ENCODE data around the gene PANX2. TPM values are rescaled to one million over a fixed set of nuclear protein-coding genes. Genes with fewer than 3 reads are reported as not detected.
A peak's percentile ranks its signal among the peaks of the same experiment; 100 is the strongest.

Gene PANX2
- total and polyA plus RNA-seq, 2 donors, result 0.09 to 1.6 TPM

- DNase-seq (ENCODE audit: low read depth in 6 of 9, low spot score in 9 of 9), result no peak
- no peaks in the 10 kb centered on the region for H3K4me1 ChIP-seq (ENCODE audit: control insufficient read depth in 2 of 2, insufficient read depth in 2 of 2, low read length in 2 of 2)
- no peak overlapping the region for H3K27ac ChIP-seq (ENCODE audit: low read depth in 1 of 2, low read length in 1 of 2)
- peaks cover 0 to 2% of the 10 kb centered on the region in 2 donors for H3K9me3 ChIP-seq (ENCODE audit: control insufficient read depth in 2 of 2, insufficient read depth in 1 of 2, low read length in 1 of 2)
- H3K4me3 ChIP-seq (ENCODE audit: low read length in 2 of 2), result no peak overlapping the region
- H3K36me3 ChIP-seq (ENCODE audit: control insufficient read depth in 2 of 2, insufficient read depth in 2 of 2, low read length in 1 of 2), result peaks cover 66% of the 10 kb centered on the region in 2 donors
- H3K27me3 ChIP-seq (ENCODE audit: control insufficient read depth in 2 of 2, insufficient read depth in 1 of 2, low read length in 1 of 2), result no peaks in the 10 kb centered on the region
- 96% methylated on average over 22 of the region's 22 CpGs for WGBS
Measured at GRCh38 chr22:50208430-50208938, 38.0 kb downstream of the PANX2 start.

DNA sequence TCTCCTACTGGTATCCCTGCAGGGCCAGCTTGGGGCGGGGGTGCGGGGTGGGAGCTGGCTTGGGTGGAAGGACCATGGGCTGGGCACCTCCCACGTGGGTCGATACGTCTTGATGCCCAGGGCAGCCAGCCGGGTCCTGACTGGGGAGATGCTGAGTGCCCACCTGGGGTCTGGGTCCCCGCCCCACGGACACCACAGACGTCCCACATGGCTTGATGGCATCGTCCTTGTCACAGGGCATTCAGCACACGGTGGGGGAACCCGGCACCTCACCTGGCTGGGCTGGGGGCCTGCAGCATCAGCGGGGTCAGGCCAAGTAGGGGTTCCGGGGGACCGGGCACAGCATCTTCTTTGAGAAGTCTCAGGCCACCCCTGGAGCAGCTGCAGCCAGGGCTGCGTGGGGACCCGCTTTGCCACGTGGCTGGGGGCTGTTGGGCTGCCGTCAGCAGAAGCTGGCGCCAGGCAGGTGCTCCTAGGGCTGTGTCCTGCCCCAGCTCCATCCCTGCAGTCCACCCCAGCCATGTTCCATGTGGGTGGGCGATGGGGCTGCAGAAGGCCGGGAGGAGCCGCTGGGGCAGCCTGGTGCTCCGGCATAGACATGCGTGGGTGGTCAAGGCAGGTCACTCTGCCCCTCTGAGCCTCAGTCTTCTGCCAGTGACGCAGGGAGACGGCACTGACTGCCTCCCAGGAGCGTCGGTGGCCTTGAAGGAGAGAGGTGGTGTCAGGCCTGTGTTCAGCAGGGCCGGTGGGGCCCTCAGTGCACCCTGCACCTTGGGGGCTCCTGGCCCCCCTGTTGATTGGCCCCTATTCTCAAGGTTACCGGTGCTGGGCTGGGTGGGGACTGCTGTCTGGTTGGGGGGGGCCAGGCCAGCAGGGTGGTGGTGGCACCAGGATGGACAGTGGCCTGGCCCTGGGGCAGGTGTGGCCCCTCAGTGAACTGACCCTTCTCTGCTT lies 38.7 kb downstream of the PANX2 start:
- Histone ChIP-seq H3K4me1 (ENCODE audit: control insufficient read depth in 2 of 2, insufficient read depth in 2 of 2, low read length in 2 of 2) (no peaks in the 10 kb centered on the region), H3K9me3 (ENCODE audit: control insufficient read depth in 2 of 2, insufficient read depth in 1 of 2, low read length in 1 of 2) (peaks cover 0 to 2% of the 10 kb centered on the region in 2 donors), H3K4me3 (ENCODE audit: low read length in 2 of 2) (no peak overlapping the region), H3K36me3 (ENCODE audit: control insufficient read depth in 2 of 2, insufficient read depth in 2 of 2, low read length in 1 of 2) (peaks cover 65% of the 10 kb centered on the region in 2 donors), H3K27me3 (ENCODE audit: control insufficient read depth in 2 of 2, insufficient read depth in 1 of 2, low read length in 1 of 2) (no peaks in the 10 kb centered on the region), H3K27ac (ENCODE audit: low read depth in 1 of 2, low read length in 1 of 2) (no peak overlapping the region)
- WGBS, result 96% methylated on average over 31 of the region's 31 CpGs
- no peak for DNase-seq (ENCODE audit: low read depth in 6 of 9, low spot score in 9 of 9)

DNA sequence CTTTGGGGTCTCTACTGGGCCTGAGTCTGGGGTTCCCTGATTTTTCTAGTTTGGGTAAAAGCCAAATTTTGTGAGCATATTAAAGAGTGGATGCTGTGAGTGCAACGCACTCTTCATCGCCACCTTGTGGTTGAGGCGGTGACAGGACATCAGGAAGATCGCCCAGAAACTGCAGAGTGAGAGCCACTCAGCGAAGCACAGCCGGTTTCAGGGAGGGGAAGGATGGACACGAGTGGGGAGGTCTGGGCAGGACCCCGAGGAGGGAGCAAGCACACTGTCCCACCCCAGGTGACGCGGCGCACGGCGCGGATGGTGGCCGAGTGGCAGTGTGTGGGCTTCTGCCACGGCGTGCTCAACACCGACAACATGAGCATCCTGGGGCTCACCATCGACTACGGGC lies 39.4 kb downstream of the PANX2 start:
- peaks cover 67 to 69% of the 10 kb centered on the region in 2 donors for H3K36me3 ChIP-seq (ENCODE audit: control insufficient read depth in 2 of 2, insufficient read depth in 2 of 2, low read length in 1 of 2)
- peak in 7 of 9 donors; percentile 40 to 81 (median 62) for DNase-seq (ENCODE audit: low read depth in 6 of 9, low spot score in 9 of 9)

DNA sequence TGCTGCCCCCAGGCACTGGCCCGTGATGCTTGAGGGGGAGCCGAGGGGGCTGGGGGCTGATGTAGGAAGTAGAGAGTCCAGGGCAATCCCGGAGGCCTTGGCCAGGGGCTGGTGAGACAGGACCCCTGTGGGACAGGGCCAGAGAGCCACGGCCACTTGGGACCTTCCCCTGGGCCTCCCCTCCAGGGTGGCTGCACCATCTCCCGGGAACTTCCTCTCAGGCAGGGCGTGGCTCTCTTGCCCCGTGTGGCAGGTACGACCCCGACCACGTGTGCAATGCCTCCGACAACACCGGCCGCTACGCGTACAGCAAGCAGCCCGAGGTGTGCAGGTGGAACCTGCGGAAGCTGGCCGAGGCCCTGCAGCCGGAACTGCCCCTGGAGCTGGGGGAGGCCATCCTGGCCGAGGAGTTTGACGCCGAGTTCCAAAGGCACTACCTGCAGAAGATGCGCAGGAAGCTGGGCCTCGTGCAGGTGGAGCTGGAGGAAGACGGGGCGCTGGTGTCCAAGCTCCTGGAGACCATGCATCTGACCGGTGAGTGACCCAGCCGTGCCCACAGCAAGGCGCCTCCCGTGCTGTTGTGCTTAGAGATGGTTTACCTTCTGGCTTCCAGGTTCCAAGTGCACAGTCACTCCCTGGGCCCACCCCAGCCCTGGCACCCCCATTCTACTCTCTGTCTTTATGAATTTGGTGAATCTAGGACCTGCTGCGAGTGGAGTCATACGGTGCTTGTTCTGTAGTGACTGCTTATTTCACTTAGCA lies 40.0 kb downstream of the PANX2 start:
- H3K36me3 ChIP-seq (ENCODE audit: control insufficient read depth in 2 of 2, insufficient read depth in 2 of 2, low read length in 1 of 2), result peaks cover 73 to 75% of the 10 kb centered on the region in 2 donors
- no peaks in the 10 kb centered on the region for H3K27me3 ChIP-seq (ENCODE audit: control insufficient read depth in 2 of 2, insufficient read depth in 1 of 2, low read length in 1 of 2)
- H3K27ac ChIP-seq (ENCODE audit: low read depth in 1 of 2, low read length in 1 of 2), result no peak overlapping the region
- no peaks in the 10 kb centered on the region for H3K4me1 ChIP-seq (ENCODE audit: control insufficient read depth in 2 of 2, insufficient read depth in 2 of 2, low read length in 2 of 2)
- peaks cover 2% of the 10 kb centered on the region in 2 donors for H3K9me3 ChIP-seq (ENCODE audit: control insufficient read depth in 2 of 2, insufficient read depth in 1 of 2, low read length in 1 of 2)
- DNase-seq (ENCODE audit: low read depth in 6 of 9, low spot score in 9 of 9), result no peak
- 94% methylated on average over 32 of the region's 32 CpGs for WGBS
- no peak overlapping the region for H3K4me3 ChIP-seq (ENCODE audit: low read length in 2 of 2)

More for the DNA sequence above, 39.4 kb downstream of the PANX2 start:
- Histone ChIP-seq H3K4me3 (ENCODE audit: low read length in 2 of 2) (no peak overlapping the region), H3K9me3 (ENCODE audit: control insufficient read depth in 2 of 2, insufficient read depth in 1 of 2, low read length in 1 of 2) (peaks cover 0 to 2% of the 10 kb centered on the region in 2 donors), H3K27me3 (ENCODE audit: control insufficient read depth in 2 of 2, insufficient read depth in 1 of 2, low read length in 1 of 2) (no peaks in the 10 kb centered on the region), H3K27ac (ENCODE audit: low read depth in 1 of 2, low read length in 1 of 2) (no peak overlapping the region), H3K4me1 (ENCODE audit: control insufficient read depth in 2 of 2, insufficient read depth in 2 of 2, low read length in 2 of 2) (no peaks in the 10 kb centered on the region)
- 75% methylated on average over 20 of the region's 20 CpGs for WGBS

GRCh38 chr22:50211147-50211546 lies 40.6 kb downstream of the PANX2 start:
- 97% methylated on average over 14 of the region's 14 CpGs for WGBS
- no peak overlapping the region for H3K4me3 ChIP-seq (ENCODE audit: low read length in 2 of 2)
- H3K27me3 ChIP-seq (ENCODE audit: control insufficient read depth in 2 of 2, insufficient read depth in 1 of 2, low read length in 1 of 2), result no peaks in the 10 kb centered on the region
- DNase-seq (ENCODE audit: low read depth in 6 of 9, low spot score in 9 of 9), result no peak
- H3K4me1 ChIP-seq (ENCODE audit: control insufficient read depth in 2 of 2, insufficient read depth in 2 of 2, low read length in 2 of 2), result no peaks in the 10 kb centered on the region
- peaks cover 2% of the 10 kb centered on the region in 2 donors for H3K9me3 ChIP-seq (ENCODE audit: control insufficient read depth in 2 of 2, insufficient read depth in 1 of 2, low read length in 1 of 2)
- peaks cover 74 to 77% of the 10 kb centered on the region in 2 donors for H3K36me3 ChIP-seq (ENCODE audit: control insufficient read depth in 2 of 2, insufficient read depth in 2 of 2, low read length in 1 of 2)
- H3K27ac ChIP-seq (ENCODE audit: low read depth in 1 of 2, low read length in 1 of 2), result no peak overlapping the region

DNA sequence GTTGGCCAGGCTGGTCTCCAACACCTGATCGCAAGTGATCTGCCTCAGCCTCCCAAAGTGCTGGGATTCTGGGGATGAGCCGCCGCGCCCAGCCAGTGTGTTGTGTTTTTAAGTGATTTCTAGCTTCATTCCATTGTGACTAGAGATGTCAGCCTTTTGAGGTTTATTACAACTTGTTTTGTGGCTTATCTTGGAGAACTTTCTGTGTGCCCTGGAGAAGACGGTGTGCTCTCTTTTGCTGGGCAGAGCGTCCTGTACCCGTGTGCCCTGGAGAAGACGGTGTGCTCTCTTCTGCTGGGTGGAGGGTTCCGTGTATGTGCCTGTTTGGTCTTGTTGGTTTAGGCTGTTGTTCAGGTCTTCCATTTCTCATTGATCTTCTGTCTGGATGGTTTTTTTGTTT lies 42.7 kb downstream of the PANX2 start:
- Histone ChIP-seq H3K4me1 (ENCODE audit: control insufficient read depth in 2 of 2, insufficient read depth in 2 of 2, low read length in 2 of 2) (no peaks in the 10 kb centered on the region), H3K27me3 (ENCODE audit: control insufficient read depth in 2 of 2, insufficient read depth in 1 of 2, low read length in 1 of 2) (no peaks in the 10 kb centered on the region), H3K4me3 (ENCODE audit: low read length in 2 of 2) (no peak overlapping the region), H3K27ac (ENCODE audit: low read depth in 1 of 2, low read length in 1 of 2) (no peak overlapping the region), H3K36me3 (ENCODE audit: control insufficient read depth in 2 of 2, insufficient read depth in 2 of 2, low read length in 1 of 2) (peaks cover 78 to 79% of the 10 kb centered on the region in 2 donors), H3K9me3 (ENCODE audit: control insufficient read depth in 2 of 2, insufficient read depth in 1 of 2, low read length in 1 of 2) (peaks cover 1 to 2% of the 10 kb centered on the region in 2 donors)
- 99% methylated on average over 9 of the region's 9 CpGs for WGBS
- DNase-seq (ENCODE audit: low read depth in 6 of 9, low spot score in 9 of 9), result no peak

DNA sequence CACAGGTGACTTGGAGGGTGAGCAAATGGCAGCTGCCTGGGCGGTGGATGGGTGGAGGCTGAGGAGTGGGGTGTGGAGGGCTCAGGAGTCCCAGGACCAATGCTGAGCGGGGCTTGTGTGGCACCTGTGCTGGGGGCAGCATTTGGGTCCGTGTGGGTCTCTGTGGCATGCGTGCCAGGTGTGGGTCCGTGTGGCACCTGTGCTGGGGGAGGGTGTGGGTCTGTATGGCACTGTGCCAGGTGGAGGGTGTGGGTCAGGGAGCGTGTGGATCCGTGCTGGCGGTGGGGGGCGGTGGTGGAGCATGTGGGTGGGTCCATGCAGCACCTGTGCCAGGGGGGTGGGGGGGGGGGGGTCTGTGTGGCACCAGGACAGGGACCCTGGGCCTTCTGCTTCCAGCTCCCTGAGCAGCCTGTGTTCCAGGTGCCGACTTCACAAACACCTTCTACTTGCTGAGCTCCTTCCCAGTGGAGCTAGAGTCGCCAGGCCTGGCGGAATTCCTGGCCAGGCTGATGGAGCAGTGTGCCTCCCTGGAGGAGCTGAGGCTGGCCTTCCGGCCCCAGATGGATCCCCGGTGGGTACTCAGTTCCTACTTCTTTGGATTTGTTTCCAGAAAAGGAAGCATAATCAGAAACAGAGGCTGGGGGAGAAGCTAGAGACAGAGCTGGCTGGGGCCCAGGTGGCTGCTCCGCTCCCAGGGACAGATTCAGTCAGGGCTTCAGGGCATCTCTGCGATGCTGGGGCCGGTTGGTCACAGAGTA lies 44.9 kb downstream of the PANX2 start:
- H3K4me3 ChIP-seq (ENCODE audit: low read length in 2 of 2), result no peak overlapping the region
- 92% methylated on average over 17 of the region's 17 CpGs for WGBS
- DNase-seq (ENCODE audit: low read depth in 6 of 9, low spot score in 9 of 9), result no peak

GRCh38 chr22:50216055-50216683 lies 45.6 kb downstream of the PANX2 start:
- peaks cover 1 to 2% of the 10 kb centered on the region in 2 donors for H3K9me3 ChIP-seq (ENCODE audit: control insufficient read depth in 2 of 2, insufficient read depth in 1 of 2, low read length in 1 of 2)
- H3K4me3 ChIP-seq (ENCODE audit: low read length in 2 of 2), result no peak overlapping the region
- H3K36me3 ChIP-seq (ENCODE audit: control insufficient read depth in 2 of 2, insufficient read depth in 2 of 2, low read length in 1 of 2), result peaks cover 80 to 82% of the 10 kb centered on the region in 2 donors
- H3K27ac ChIP-seq (ENCODE audit: low read depth in 1 of 2, low read length in 1 of 2), result no peak overlapping the region
- no peak for DNase-seq (ENCODE audit: low read depth in 6 of 9, low spot score in 9 of 9)
- H3K4me1 ChIP-seq (ENCODE audit: control insufficient read depth in 2 of 2, insufficient read depth in 2 of 2, low read length in 2 of 2), result no peaks in the 10 kb centered on the region
- no peaks in the 10 kb centered on the region for H3K27me3 ChIP-seq (ENCODE audit: control insufficient read depth in 2 of 2, insufficient read depth in 1 of 2, low read length in 1 of 2)
- 96% methylated on average over 15 of the region's 15 CpGs for WGBS

More for the DNA sequence above, 44.9 kb downstream of the PANX2 start:
- Histone ChIP-seq H3K36me3 (ENCODE audit: control insufficient read depth in 2 of 2, insufficient read depth in 2 of 2, low read length in 1 of 2) (peaks cover 80 to 82% of the 10 kb centered on the region in 2 donors), H3K4me1 (ENCODE audit: control insufficient read depth in 2 of 2, insufficient read depth in 2 of 2, low read length in 2 of 2) (no peaks in the 10 kb centered on the region), H3K9me3 (ENCODE audit: control insufficient read depth in 2 of 2, insufficient read depth in 1 of 2, low read length in 1 of 2) (peaks cover 1 to 2% of the 10 kb centered on the region in 2 donors), H3K27me3 (ENCODE audit: control insufficient read depth in 2 of 2, insufficient read depth in 1 of 2, low read length in 1 of 2) (no peaks in the 10 kb centered on the region), H3K27ac (ENCODE audit: low read depth in 1 of 2, low read length in 1 of 2) (no peak overlapping the region)
